Breast epithelium (tissue), 4 donors: ENCODE measurements around the gene METTL16. TPM values are rescaled to one million over a fixed set of nuclear protein-coding genes. Genes with fewer than 3 reads are reported as not detected.

Experiments used
- DNase-seq, 2 donors: peaks; one replicate each; pipeline ENCODE4 v3.0.0-alpha.2; 2019; ENCODE audit warnings: low spot score in 2 of 2
- H3K27ac ChIP-seq, 2 donors: fragments of 200-600 bp; sonication (generic) in 1 of 2; one replicate each; pipeline ENCODE4 v1.5.1; 2016 to 2019; ENCODE audit warnings: mild to moderate bottlenecking in 1 of 2
- H3K27me3 ChIP-seq, 2 donors: fragments of 200-600 bp; sonication (generic) in 1 of 2; one replicate each; pipeline versions ENCODE4 v1.5.1 to v1.6.0; 2017 to 2019; ENCODE audit warnings: control low read depth in 1 of 2, mild to moderate bottlenecking in 1 of 2
- H3K36me3 ChIP-seq: fragments of 200-600 bp; one replicate; pipeline ENCODE4 v1.5.1; 2019
- H3K4me1 ChIP-seq, 2 donors: fragments of 200-600 bp; sonication (generic); one replicate each; pipeline ENCODE4 v1.5.1; 2016 to 2019; ENCODE audit warnings: control low read depth in 1 of 2
- H3K4me3 ChIP-seq, 3 donors: fragments of 200-600 bp; sonication (generic); 1 replicate in 2 of 3; 2 replicates in 1 of 3; pipeline ENCODE4 v1.5.1; 2016 to 2019; ENCODE audit warnings: mild to moderate bottlenecking in 3 of 3, moderate library complexity in 2 of 3
- H3K9me3 ChIP-seq, 2 donors: fragments of 200-600 bp; sonication (generic) in 1 of 2; one replicate each; pipeline ENCODE4 v1.5.1; 2016 to 2019; ENCODE audit warnings: control low read depth in 1 of 2
- CTCF ChIP-seq, 3 donors: fragments of 450-650 bp; IDR thresholded peaks; one replicate each; pipeline ENCODE4 v1.5.1; 2016 to 2017; ENCODE audit warnings: antibody characterized with exemption in 3 of 3, mild to moderate bottlenecking in 3 of 3, moderate library complexity in 3 of 3
- POLR2A ChIP-seq: fragments of 450-650 bp; IDR thresholded peaks from one replicate; pipeline ENCODE4 v1.6.1; 2016; ENCODE audit warnings: antibody characterized with exemption, mild to moderate bottlenecking, moderate library complexity
- POLR2AphosphoS5 ChIP-seq, 3 donors: sonication (generic); formaldehyde crosslinking; IDR thresholded peaks; one replicate each; pipeline ENCODE4 v1.6.1; 2017; ENCODE audit warnings: antibody characterized with exemption in 3 of 3
- intact Hi-C: fragments of 100-400 bp; cut with DNase I; formaldehyde crosslinking; loops from one replicate; pipeline ENCODE4 v1.15.1; 2023; ENCODE audit warnings: low total_unique reads
- total RNA-seq, 3 donors: library from RNA; depleted of rRNA; stranded (reverse); fragments of >200 nt; gene quantifications; one replicate each; pipeline ENCODE4 v1.1.0, GENCODE V29; 2016

Gene METTL16
- total RNA-seq, 3 donors from 2014 or later: 25.6 to 46.4 (median 26.9) TPM

GRCh38 chr17:2380950-2381649 lies 130.6 kb downstream of the METTL16 start:
- peak overlapping the region; percentile 15 to 61 for H3K27ac ChIP-seq
- H3K27me3 ChIP-seq: no peaks in the 10 kb centered on the region
- intact Hi-C loops: loop anchor here (5.0 kb wide), 1 partner anchor 36 kb away; no protein-coding TSS in a partner anchor
- DNase-seq: no peak
- TF ChIP-seq POLR2AphosphoS5 (IDR thresholded peaks at IDR 0.05): no peak
- no peak for TF ChIP-seq CTCF (IDR thresholded peaks at IDR 0.05)
- no peak for TF ChIP-seq POLR2A
- no peaks in the 10 kb centered on the region for H3K36me3 ChIP-seq
- H3K4me1 ChIP-seq: peaks cover 0 to 4% of the 10 kb centered on the region in 2 donors
- no peaks in the 10 kb centered on the region for H3K9me3 ChIP-seq
- H3K4me3 ChIP-seq: no peak overlapping the region

- Histone ChIP-seq H3K9me3 (no peaks in the 10 kb centered on the region), H3K27me3 (no peaks in the 10 kb centered on the region), H3K36me3 (no peaks in the 10 kb centered on the region), H3K4me3 (no peak overlapping the region), H3K27ac (peak overlapping the region; percentile 15 to 61), H3K4me1 (peaks cover 0 to 4% of the 10 kb centered on the region in 2 donors)
- no peak for DNase-seq
- TF ChIP-seq POLR2AphosphoS5 (IDR thresholded peaks at IDR 0.05): no peak
- intact Hi-C loops: loop anchor here (5.0 kb wide), 1 partner anchor 37 kb away; no protein-coding TSS in a partner anchor
Observed at GRCh38 chr17:2380226-2380922, 131.3 kb downstream of the METTL16 start.

GRCh38 chr17:2379489-2380225 lies 132.0 kb downstream of the METTL16 start:
- DNase-seq: no peak
- H3K27ac ChIP-seq: peak overlapping the region; percentile 15 to 61
- TF ChIP-seq POLR2AphosphoS5 (IDR thresholded peaks at IDR 0.05) (no peak), CTCF (IDR thresholded peaks at IDR 0.05) (no peak), POLR2A (no peak)
- intact Hi-C loops: loop anchor here (5.0 kb wide), 1 partner anchor 38 kb away; no protein-coding TSS in a partner anchor
- H3K4me3 ChIP-seq: no peak overlapping the region
- H3K9me3 ChIP-seq: no peaks in the 10 kb centered on the region
- H3K4me1 ChIP-seq: peaks cover 0 to 4% of the 10 kb centered on the region in 2 donors
- no peaks in the 10 kb centered on the region for H3K27me3 ChIP-seq
- no peaks in the 10 kb centered on the region for H3K36me3 ChIP-seq

- no peaks in the 10 kb centered on the region for H3K27me3 ChIP-seq
- peak overlapping the region in 1 of 2 donors; percentile 15 for H3K27ac ChIP-seq
- intact Hi-C loops: no loop called here
- H3K36me3 ChIP-seq: no peaks in the 10 kb centered on the region
- TF ChIP-seq CTCF (IDR thresholded peaks at IDR 0.05) (no peak), POLR2A (no peak), POLR2AphosphoS5 (IDR thresholded peaks at IDR 0.05) (no peak)
- H3K9me3 ChIP-seq: no peaks in the 10 kb centered on the region
- peaks cover 0 to 5% of the 10 kb centered on the region in 2 donors for H3K4me1 ChIP-seq
- no peak overlapping the region for H3K4me3 ChIP-seq
- no peak for DNase-seq
Observed at GRCh38 chr17:2378905-2379304, 132.8 kb downstream of the METTL16 start.

GRCh38 chr17:2377659-2378058 lies 134.0 kb downstream of the METTL16 start:
- intact Hi-C loops: no loop called here
- Histone ChIP-seq H3K27me3 (no peaks in the 10 kb centered on the region), H3K9me3 (no peaks in the 10 kb centered on the region), H3K4me1 (peaks cover 0 to 11% of the 10 kb centered on the region in 2 donors), H3K36me3 (no peaks in the 10 kb centered on the region), H3K27ac (peak overlapping the region; percentile 19 to 21), H3K4me3 (peak overlapping the region in 1 of 3 donors; percentile 53)
- TF ChIP-seq POLR2A: no peak
- no peak for DNase-seq
